Transverse colon (tissue), 4 donors: ENCODE measurements around the gene CAMKV. TPM values are rescaled to one million over a fixed set of nuclear protein-coding genes. Genes with fewer than 3 reads are reported as not detected.

ENCODE experiments used
- DNase-seq: peaks from one replicate; pipeline ENCODE4 v3.0.0-alpha.2; 2019
- H3K27ac ChIP-seq, 4 donors: fragments of 200-600 bp; sonication (generic); 2 replicates each; pipeline ENCODE4 v1.5.1; 2016 to 2018; ENCODE audit warnings: inconsistent platforms in 4 of 4
- H3K27me3 ChIP-seq: fragments of 200-600 bp; sonication (generic); 2 replicates; pipeline ENCODE4 v1.5.1; 2017; ENCODE audit warnings: inconsistent platforms
- H3K36me3 ChIP-seq, 4 donors: fragments of 200-600 bp; sonication (generic); 2 replicates each; pipeline ENCODE4 v1.5.1; 2017 to 2019; ENCODE audit warnings: inconsistent platforms in 4 of 4
- H3K4me1 ChIP-seq, 4 donors: fragments of 200-600 bp; sonication (generic); 2 replicates each; pipeline ENCODE4 v1.5.1; 2017 to 2020; ENCODE audit warnings: inconsistent platforms in 4 of 4
- H3K4me3 ChIP-seq, 4 donors: fragments of 200-600 bp; sonication (generic); 1 replicate in 1 of 4; 2 replicates in 3 of 4; pipeline versions ENCODE4 v1.5.1 to v1.6.1; 2017 to 2019; ENCODE audit warnings: inconsistent platforms in 4 of 4
- H3K9me3 ChIP-seq, 2 donors: fragments of 200-600 bp; sonication (generic); 2 replicates each; pipeline ENCODE4 v1.5.1; 2017 to 2019; ENCODE audit warnings: inconsistent platforms in 2 of 2
- EP300 ChIP-seq: sonication (generic); formaldehyde crosslinking; IDR thresholded peaks from one replicate; pipeline ENCODE4 v1.6.1; 2017; ENCODE audit warnings: antibody characterized with exemption, low read depth
- POLR2A ChIP-seq: fragments of 450-650 bp; IDR thresholded peaks from one replicate; pipeline ENCODE4 v1.6.1; 2016; ENCODE audit warnings: antibody characterized with exemption, mild to moderate bottlenecking, moderate library complexity
- POLR2AphosphoS5 ChIP-seq, 3 donors: sonication (generic); formaldehyde crosslinking; IDR thresholded peaks; one replicate each; pipeline ENCODE4 v1.6.1; 2016; ENCODE audit warnings: antibody characterized with exemption in 3 of 3
- WGBS, 2 donors: methylation state at CpG; one replicate each; pipeline ENCODE4 v1.1.5; 2018; ENCODE audit warnings: low coverage in 1 of 2; 5-methylcytosine and 5-hydroxymethylcytosine counted together
- in situ Hi-C, 4 donors: fragments of 200-750 bp; cut with MboI; loops; one replicate each; pipeline versions ENCODE4 v1.15.0 to v1.15.1; 2017; ENCODE audit warnings: low sequenced_read_pairs in 3 of 4, low pct_ligation_motif_present in 1 of 4, low pct_unique_long_range_greater_than_20kb in 1 of 4
- intact Hi-C: fragments of 100-400 bp; cut with DNase I; formaldehyde crosslinking; loops from one replicate; pipeline ENCODE4 v1.15.1; 2023; ENCODE audit warnings: low total_unique reads
- total RNA-seq, 4 donors: library from RNA; depleted of rRNA; stranded (reverse); fragments of >200 nt; gene quantifications; one replicate each; pipeline ENCODE4 v1.1.0, GENCODE V29; 2016
- TF ChIP-seq, protein P1 (sequence below), 5 experiments: fragments of 200-600 bp in 3 of 5; fragments of 450-650 bp in 2 of 5; sonication (generic) in 3 of 5; IDR thresholded peaks; 1 replicate in 2 of 5; 2 replicates in 3 of 5; pipeline ENCODE4 v1.5.1; 2016 to 2017; ENCODE audit warnings: antibody characterized with exemption in 5 of 5, inconsistent platforms in 3 of 5, mild to moderate bottlenecking in 2 of 5, moderate library complexity in 1 of 5

Gene CAMKV
- total RNA-seq, 4 donors from 2014 or later, result 0.14 TPM; not detected in 3

DNA sequence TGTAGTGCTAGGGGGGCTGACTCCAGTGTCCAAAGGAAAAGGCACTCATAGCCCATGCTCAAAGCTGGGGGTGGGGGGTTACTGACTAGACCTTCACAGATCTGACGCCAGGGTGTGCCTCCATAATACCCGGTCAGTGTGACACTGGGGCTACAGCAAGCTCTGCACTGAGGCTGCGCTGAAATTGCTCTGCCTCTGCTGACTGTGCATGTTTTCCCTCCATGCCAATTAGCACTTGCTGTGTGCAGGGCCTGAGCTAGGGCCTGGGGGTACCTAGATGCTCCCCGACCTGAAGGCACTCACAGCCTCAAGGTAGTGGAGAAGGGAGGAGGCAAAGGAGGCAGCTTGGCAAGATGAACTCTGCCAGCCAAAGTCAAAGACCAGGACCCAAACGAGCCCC lies 5.2 kb downstream of the CAMKV start:
- Histone ChIP-seq H3K4me3 (no peak overlapping the region), H3K4me1 (peaks cover 5 to 7% (median 6%) of the 10 kb centered on the region in 4 donors), H3K27me3 (peaks cover 38% of the 10 kb centered on the region), H3K9me3 (no peaks in the 10 kb centered on the region), H3K36me3 (no peaks in the 10 kb centered on the region), H3K27ac (no peak overlapping the region)
- in situ Hi-C loops, result no loop called here
- intact Hi-C loops, result no loop called here
- TF ChIP-seq, protein P1, sequence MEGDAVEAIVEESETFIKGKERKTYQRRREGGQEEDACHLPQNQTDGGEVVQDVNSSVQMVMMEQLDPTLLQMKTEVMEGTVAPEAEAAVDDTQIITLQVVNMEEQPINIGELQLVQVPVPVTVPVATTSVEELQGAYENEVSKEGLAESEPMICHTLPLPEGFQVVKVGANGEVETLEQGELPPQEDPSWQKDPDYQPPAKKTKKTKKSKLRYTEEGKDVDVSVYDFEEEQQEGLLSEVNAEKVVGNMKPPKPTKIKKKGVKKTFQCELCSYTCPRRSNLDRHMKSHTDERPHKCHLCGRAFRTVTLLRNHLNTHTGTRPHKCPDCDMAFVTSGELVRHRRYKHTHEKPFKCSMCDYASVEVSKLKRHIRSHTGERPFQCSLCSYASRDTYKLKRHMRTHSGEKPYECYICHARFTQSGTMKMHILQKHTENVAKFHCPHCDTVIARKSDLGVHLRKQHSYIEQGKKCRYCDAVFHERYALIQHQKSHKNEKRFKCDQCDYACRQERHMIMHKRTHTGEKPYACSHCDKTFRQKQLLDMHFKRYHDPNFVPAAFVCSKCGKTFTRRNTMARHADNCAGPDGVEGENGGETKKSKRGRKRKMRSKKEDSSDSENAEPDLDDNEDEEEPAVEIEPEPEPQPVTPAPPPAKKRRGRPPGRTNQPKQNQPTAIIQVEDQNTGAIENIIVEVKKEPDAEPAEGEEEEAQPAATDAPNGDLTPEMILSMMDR (IDR thresholded peaks at IDR 0.05), result no peak
- TF ChIP-seq POLR2AphosphoS5 (IDR thresholded peaks at IDR 0.05) (no peak), POLR2A (no peak), EP300 (no peak)
- no peak for DNase-seq
- 31% methylated on average over 2 of the region's 5 CpGs; no CpG with 5 or more reads in 1 of the 2 donors for WGBS, 2 donors

DNA sequence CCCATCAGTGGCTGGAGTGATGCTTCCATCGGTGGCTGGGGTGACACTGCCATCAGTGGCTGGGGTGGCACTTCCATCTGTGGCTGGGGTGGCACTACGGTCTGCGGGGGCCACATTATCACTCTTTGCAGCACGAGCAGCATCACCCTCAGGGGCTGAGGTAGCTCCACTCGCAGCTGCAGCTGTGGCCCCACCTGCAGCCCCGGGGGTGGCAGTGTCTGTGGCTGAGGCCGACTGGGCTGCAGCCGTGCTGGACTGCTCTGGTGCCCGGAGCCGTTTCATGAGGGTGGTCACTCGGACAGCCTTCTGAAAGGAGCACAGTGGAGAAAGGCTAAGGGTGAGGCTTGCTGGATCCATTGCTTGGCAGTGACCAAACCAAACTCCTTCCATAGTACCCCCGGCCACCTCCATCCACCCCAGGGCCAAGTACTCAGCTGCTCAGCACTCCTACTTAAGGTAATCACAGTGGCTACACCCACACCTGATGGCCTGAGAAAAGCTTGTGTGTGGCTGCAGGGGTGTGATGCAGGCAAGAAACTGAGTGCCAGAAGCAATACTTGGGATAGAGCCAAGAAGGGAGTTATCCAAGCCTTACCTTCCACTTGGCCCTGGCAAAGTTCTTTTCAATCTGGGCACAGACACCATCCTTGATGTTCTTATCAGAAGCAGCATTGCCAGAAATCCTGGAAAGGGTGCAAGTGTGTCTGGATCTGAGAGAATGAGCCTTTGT lies 10.0 kb downstream of the CAMKV start:
- in situ Hi-C loops, result no loop called here
- WGBS, 2 donors, result 89% methylated on average over 11 of the region's 12 CpGs; no CpG with 5 or more reads in 1 of the 2 donors
- intact Hi-C loops, result no loop called here
- TF ChIP-seq EP300, result no peak
- TF ChIP-seq, protein P1 (IDR thresholded peaks at IDR 0.05), result no peak
- TF ChIP-seq POLR2AphosphoS5 (IDR thresholded peaks at IDR 0.05), result no peak
- no peak for TF ChIP-seq POLR2A
- Histone ChIP-seq H3K9me3 (no peaks in the 10 kb centered on the region), H3K4me3 (no peak overlapping the region), H3K36me3 (no peaks in the 10 kb centered on the region), H3K27me3 (peaks cover 7% of the 10 kb centered on the region), H3K4me1 (peaks cover 6 to 14% (median 9%) of the 10 kb centered on the region in 4 donors), H3K27ac (no peak overlapping the region)
- no peak for DNase-seq

DNA sequence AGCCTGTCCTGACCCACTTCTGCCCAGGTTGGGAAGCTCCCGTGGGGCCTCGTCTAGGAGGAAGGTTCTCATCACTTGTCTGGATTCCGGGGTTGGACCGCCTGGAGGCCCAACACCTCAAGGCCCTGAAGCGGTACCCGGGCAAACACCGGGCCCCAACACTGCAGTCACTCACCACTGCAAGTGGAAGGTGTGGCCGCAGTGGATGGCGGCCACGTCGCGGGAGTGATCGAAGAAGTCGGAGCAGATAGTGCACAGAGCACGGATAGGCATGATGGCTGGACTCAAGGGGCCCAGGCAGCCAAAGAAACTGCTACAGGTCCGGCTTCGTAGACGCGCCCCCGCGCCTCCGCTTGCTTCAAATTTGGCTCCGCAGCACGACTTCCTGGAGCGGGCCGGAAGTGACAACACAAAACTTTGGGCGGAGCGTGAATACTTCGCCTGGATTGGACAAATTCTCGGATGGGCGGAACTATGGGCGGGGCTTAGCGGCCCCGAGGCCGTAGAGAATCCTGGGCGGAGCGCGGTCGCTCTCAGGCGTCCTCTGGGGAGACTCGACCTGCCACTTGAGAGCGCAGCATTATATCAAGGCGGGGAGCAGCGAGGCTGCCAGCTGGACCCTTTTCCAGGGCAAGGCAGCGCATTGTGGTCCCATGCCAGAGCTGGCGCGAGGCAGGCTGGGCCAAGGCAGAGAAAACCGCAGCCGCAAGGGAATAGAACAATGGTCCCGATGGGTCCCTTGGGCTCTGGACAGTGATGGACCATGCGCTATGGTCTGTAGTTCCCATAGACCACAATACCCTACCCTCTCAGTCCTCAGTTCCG lies 13.3 kb downstream of the CAMKV start, which contains the start of gene TRAIP:
TRAIP (minus strand) TSS at position 384 of the 825 bp plus-strand sequence; CDS start at position 273, 111 bp downstream.
- Histone ChIP-seq H3K27ac (peak within 1 kb of the TSS; percentile 71 to 80 (median 75)), H3K4me3 (peak within 1 kb of the TSS; percentile 38 to 74 (median 50)), H3K36me3 (no peaks in the 10 kb centered on the region), H3K4me1 (peaks cover 6 to 14% (median 9%) of the 10 kb centered on the region in 4 donors), H3K27me3 (no peaks in the 10 kb centered on the region), H3K9me3 (no peaks in the 10 kb centered on the region)
- TF ChIP-seq POLR2A (peak; percentile 51), EP300 (no peak), POLR2AphosphoS5 (IDR thresholded peaks at IDR 0.05) (peak; percentile 23 to 73 (median 55))
- TF ChIP-seq, protein P1 (IDR thresholded peaks at IDR 0.05), result no peak
- 6% methylated on average over 35 of the region's 52 CpGs; no CpG with 5 or more reads in 1 of the 2 donors for whole genome bisulfite sequencing, 2 donors
- intact Hi-C loops, result no loop called here
- peak; percentile 96 for DNase-seq
- in situ Hi-C loops, result no loop called here

DNA sequence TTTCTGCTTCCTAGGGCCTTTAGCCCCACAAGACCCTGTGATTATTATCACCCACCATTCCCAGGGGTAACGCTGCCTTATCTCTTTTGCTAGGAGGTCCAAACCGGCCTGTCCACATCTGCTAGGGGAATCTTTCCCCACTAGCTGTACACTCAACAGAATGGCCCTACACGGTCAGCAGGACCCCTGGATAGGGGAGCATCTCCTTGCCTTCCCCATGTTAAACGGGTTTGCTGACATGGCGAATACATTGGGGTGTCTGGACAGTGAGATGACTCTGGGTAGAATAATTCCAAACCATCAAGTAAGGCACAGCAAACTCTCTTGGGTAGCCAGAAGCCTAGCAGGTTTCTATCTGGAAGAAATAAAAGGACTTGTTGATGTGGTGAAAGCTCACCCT lies 14.0 kb downstream of the CAMKV start:
- intact Hi-C loops, result no loop called here
- 62% methylated on average over 5 of the region's 5 CpGs; no CpG with 5 or more reads in 1 of the 2 donors for WGBS, 2 donors

More for the DNA sequence above, 14.0 kb downstream of the CAMKV start:
- TF ChIP-seq POLR2AphosphoS5 (IDR thresholded peaks at IDR 0.05) (no peak), EP300 (no peak), POLR2A (no peak)
- TF ChIP-seq, protein P1 (IDR thresholded peaks at IDR 0.05), result no peak
- Histone ChIP-seq H3K36me3 (no peaks in the 10 kb centered on the region), H3K27ac (peak overlapping the region in 1 of 4 donors; percentile 80), H3K4me1 (peaks cover 6 to 14% (median 9%) of the 10 kb centered on the region in 4 donors), H3K4me3 (peak overlapping the region in 2 of 4 donors; percentile 60 to 74), H3K9me3 (no peaks in the 10 kb centered on the region), H3K27me3 (no peaks in the 10 kb centered on the region)
- no peak for DNase-seq
- in situ Hi-C loops, result no loop called here
